ENCODE measurements around the gene RBM12.

- TF ChIP-seq CTCF (IDR thresholded peaks at IDR 0.05), result no peak
- TF ChIP-seq POLR2A (IDR thresholded peaks at IDR 0.05), result no peak
These were observed 60.8 kb downstream of the RBM12 start for GRCh38 chr20:35603695-35604448.
